Activated naive CD8-positive, alpha-beta T cell treated with anti-CD3 and anti-CD28 coated beads, Interleukin-2, amount 50 U/mL, for 24 hours (primary cell): ENCODE measurements around the gene HSPB8.

Source experiments
- ATAC-seq: fragments of 150-1000 bp; cut with Tn5 transposase; one replicate; pipeline ENCODE4 v1.10.0; 2021
- DNase-seq: peaks from one replicate; pipeline ENCODE4 v3.0.0; 2021
- H3K27ac Mint-ChIP-seq: one replicate; pipeline ENCODE4 v1.8.0; 2021; ENCODE audit warnings: mild to moderate bottlenecking, mixed read lengths
- H3K27me3 Mint-ChIP-seq: one replicate; pipeline ENCODE4 v1.8.0; 2021; ENCODE audit warnings: mixed read lengths
- H3K36me3 Mint-ChIP-seq: one replicate; pipeline ENCODE4 v1.8.0; 2021; ENCODE audit warnings: low read depth, mixed read lengths
- H3K4me1 Mint-ChIP-seq: one replicate; pipeline ENCODE4 v1.8.0; 2021; ENCODE audit warnings: mixed read lengths
- H3K4me3 Mint-ChIP-seq: one replicate; pipeline ENCODE4 v1.8.0; 2021; ENCODE audit warnings: mild to moderate bottlenecking, moderate library complexity, mixed read lengths
- H3K9me3 Mint-ChIP-seq: one replicate; pipeline ENCODE4 v1.8.0; 2021; ENCODE audit warnings: mixed read lengths

HSPB8 gene

DNA sequence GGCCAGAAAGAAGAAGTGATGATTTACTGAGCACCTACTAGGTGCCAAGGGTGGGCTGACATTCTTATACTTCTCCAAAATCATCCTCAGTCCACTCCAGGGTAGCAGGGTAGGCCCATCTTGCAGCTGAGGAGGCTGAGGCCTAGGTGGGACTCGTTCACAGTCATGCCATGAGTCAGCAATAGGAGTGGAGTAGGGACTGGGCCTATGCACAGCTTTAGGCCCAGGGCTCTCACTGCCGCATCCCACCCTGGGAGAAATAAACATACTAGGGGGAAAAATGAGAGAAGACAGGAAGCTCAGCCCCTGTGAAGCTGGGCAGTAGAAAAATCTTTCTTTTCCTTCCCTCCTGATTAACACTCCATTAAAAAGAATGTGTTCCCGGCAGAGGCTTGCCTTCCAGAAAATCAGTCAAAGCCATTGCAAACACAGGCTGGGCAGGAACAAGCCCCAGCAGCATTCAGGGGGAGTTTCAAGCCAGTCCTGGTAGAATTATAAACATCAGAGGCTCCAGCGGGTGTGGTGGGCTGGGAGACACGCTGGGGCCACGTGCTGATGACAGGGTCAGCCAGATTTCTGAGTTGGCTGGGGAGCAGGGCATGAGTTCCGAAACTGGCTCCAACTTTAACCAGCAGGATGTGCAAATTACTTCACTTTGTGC lies 1.8 kb downstream of the HSPB8 start:
- Mint-ChIP-seq H3K4me1 (no peaks in the 10 kb centered on the region), H3K27me3 (peaks cover 7% of the 10 kb centered on the region), H3K9me3 (no peaks in the 10 kb centered on the region), H3K4me3 (no peak overlapping the region), H3K36me3 (no peaks in the 10 kb centered on the region), H3K27ac (no peak overlapping the region)
- DNase-seq (no peak), ATAC-seq (no peak)

DNA sequence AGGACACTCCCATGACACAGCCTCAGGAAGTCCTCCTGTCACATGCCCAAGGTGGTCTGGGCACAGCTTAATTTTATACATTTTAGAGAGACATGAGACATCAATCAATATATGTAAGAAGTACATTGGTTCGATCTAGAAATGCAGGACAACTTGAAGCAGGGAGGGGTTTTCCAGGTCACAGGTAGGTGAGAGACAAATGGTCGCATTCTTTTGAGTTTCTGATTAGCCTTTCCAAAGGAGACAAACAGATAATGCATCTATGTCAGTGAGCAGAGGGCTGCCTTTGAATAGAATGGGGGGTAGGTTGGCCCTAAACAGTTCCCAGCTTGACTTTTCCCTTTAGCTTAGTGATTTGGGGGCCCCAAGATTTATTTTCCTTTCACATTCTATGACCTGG lies 2.5 kb downstream of the HSPB8 start:
- Mint-ChIP-seq H3K36me3 (no peaks in the 10 kb centered on the region), H3K27ac (no peak overlapping the region), H3K4me1 (no peaks in the 10 kb centered on the region), H3K4me3 (no peak overlapping the region), H3K9me3 (no peaks in the 10 kb centered on the region), H3K27me3 (peaks cover 7% of the 10 kb centered on the region)
- ATAC-seq (no peak), DNase-seq (no peak)

DNA sequence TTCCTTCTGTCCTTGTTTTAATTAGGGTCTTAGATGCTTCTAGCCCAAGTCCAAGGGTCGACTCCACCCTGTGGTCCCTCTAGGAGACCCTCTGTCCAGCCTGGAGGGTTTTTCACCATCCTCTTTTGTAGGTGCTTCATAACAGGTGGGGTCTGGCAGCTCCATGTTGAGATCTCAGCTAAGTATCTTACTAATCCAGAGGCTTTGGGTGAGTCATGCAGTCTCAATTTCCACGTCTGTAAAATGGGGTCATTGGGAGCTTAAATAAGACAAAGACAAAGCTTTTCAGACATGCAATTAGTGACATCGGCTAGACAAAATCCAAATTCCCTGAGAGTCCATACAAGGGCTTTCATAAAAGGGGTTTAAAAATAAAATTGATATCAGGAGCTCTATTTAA lies 3.2 kb downstream of the HSPB8 start:
- DNase-seq = no peak
- H3K4me3 Mint-ChIP-seq = no peak overlapping the region
- H3K4me1 Mint-ChIP-seq = no peaks in the 10 kb centered on the region
- ATAC-seq = no peak
- no peak overlapping the region for H3K27ac Mint-ChIP-seq
- H3K27me3 Mint-ChIP-seq = peaks cover 7% of the 10 kb centered on the region
- H3K36me3 Mint-ChIP-seq = no peaks in the 10 kb centered on the region
- H3K9me3 Mint-ChIP-seq = no peaks in the 10 kb centered on the region

DNA sequence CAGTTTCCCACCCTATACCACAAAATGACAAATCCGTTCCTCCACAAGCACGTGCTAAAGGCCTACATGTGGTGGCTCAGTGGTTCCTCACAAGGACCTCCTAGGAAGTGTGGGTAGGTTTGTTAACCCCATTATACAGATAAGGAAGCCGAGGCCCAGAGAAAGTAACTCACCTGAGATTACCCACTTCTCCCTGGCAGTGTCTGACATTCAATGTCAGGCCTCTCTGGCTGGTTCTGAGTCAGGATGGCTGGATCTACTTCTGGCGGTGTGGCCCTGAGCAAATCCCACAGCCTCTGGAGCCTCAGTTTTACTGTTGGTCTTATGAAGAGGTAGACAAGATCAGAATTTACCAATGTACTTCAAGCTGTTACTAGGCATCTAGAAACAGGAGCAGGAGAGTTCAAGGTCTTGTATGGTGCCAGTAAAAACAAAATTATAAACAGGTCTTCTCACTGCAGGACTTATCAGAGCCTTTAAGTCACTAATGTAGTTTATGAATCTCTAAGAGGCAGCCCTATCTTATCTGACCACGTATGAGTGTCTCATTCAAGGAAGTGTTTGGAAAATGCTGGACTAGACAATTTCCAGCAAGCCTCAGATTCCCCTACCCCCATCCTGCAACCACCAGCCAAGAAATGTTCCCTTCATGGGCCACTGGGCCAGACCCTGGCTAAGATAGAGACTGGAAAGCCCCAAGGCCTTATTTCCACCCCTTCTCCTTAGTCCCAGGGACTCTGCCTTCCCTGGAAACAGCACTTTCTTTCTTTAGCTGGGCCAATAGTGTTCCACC lies 4.2 kb downstream of the HSPB8 start:
- peaks cover 5% of the 10 kb centered on the region for H3K27me3 Mint-ChIP-seq
- no peaks in the 10 kb centered on the region for H3K9me3 Mint-ChIP-seq
- DNase-seq = no peak
- H3K27ac Mint-ChIP-seq = no peak overlapping the region
- no peaks in the 10 kb centered on the region for H3K36me3 Mint-ChIP-seq
- H3K4me1 Mint-ChIP-seq = no peaks in the 10 kb centered on the region
- no peak overlapping the region for H3K4me3 Mint-ChIP-seq
- no peak for ATAC-seq

DNA sequence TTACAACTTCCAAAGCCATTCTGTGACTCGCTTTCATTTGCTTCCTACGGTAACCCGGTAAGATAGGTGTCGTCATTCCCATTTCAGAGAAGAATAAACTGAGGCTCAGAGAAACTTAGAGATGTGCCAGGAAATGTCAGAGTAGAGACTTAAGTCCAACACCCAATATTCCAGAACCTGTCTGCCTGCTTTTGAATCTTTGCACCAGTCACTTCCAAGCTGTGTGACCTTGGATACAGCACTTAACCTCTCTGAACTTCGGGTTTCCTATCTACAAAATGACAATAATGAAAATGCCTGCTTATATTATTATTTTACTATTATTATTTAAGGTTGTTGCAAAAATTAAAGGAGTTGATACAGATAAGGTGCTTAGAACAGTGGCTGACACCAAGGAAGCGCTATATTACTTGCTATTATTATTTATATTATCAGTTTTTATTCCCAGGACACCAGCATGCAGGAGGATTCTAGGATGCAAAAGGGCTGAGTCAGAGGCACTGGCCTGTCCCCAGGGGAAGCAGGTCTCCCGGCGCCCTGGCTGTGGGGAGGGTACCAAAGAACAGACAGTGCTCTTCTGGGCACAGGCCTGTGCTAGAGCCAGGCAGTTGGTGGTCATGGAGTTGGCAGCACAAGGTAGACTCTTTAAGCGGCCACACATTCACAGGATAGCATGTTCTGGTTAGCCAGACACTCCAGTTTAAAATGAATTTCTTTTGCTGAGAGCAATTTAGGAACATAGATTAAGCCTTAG lies 5.4 kb downstream of the HSPB8 start:
- ATAC-seq (no peak), DNase-seq (no peak)
- no peaks in the 10 kb centered on the region for H3K9me3 Mint-ChIP-seq
- no peaks in the 10 kb centered on the region for H3K36me3 Mint-ChIP-seq
- H3K4me1 Mint-ChIP-seq = no peaks in the 10 kb centered on the region
- H3K27ac Mint-ChIP-seq = no peak overlapping the region
- peaks cover 4% of the 10 kb centered on the region for H3K27me3 Mint-ChIP-seq
- no peak overlapping the region for H3K4me3 Mint-ChIP-seq

DNA sequence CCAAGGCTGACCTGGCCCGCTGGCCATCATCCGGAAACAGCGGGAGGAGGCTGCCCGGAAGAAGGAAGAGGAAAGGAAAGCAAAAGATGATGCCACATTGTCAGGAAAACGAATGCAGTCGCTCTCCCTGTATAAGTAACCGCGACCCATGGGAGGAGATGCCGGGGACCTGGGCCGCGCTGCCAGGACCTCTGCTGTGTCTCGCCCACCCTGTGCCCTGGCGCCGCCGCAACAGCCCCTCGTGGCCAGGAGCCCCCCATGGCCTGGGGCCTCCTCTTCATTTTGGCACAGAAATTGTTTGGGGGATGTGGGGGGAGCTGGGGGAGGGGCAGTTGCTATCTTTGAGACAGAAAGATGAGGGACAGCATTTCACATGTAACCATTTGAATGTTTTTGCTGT lies 16.5 kb downstream of the HSPB8 start:
- Mint-ChIP-seq H3K9me3 (peaks cover 5% of the 10 kb centered on the region), H3K4me3 (no peak overlapping the region), H3K36me3 (no peaks in the 10 kb centered on the region), H3K4me1 (no peaks in the 10 kb centered on the region), H3K27me3 (no peaks in the 10 kb centered on the region), H3K27ac (no peak overlapping the region)
- ATAC-seq (no peak), DNase-seq (no peak)

DNA sequence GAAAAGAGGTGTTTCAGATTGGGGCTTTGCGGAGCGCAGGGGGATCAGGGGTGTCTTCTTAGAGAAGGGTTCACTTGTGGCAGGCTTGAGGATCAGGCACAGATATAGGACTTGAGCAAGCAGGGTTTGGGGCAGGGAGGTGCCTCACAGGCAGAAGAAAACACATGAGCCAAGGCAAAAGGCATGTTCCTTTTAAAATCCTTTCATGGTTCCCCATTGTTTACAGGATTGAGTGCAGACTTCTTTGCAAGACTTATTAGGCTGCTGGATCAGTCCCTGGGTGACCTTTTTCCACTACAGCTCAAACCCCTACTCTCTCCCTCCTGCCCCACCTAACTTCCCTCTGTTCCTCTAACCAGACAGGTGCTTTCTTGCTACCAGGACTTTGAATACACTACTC lies 19.7 kb downstream of the HSPB8 start:
- Mint-ChIP-seq H3K27me3 (no peaks in the 10 kb centered on the region), H3K4me3 (no peak overlapping the region), H3K9me3 (peaks cover 5% of the 10 kb centered on the region), H3K27ac (no peak overlapping the region), H3K4me1 (no peaks in the 10 kb centered on the region), H3K36me3 (no peaks in the 10 kb centered on the region)
- no peak for ATAC-seq
- no peak for DNase-seq

DNA sequence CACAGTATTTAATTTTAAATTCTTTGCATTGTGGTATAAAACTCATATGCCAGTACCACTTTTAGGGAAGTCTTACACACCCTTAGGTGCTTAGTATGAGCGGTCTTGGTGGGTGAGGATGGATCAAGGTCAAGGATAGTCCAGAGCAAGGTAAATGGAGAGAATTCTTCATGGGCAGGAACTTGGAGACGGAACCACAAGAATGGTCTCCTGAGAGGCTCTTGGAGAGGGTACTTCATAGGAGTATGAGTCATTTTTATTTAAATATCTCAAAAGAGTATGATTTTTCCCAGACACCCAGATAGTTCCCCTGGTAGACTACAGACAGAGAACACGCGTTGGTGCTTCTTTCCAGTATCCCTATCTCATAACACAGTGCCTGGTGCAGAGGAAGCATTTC lies 21.9 kb downstream of the HSPB8 start:
- ATAC-seq = no peak
- H3K27me3 Mint-ChIP-seq = no peaks in the 10 kb centered on the region
- no peaks in the 10 kb centered on the region for H3K4me1 Mint-ChIP-seq
- H3K27ac Mint-ChIP-seq = no peak overlapping the region
- no peak for DNase-seq
- no peaks in the 10 kb centered on the region for H3K36me3 Mint-ChIP-seq
- H3K4me3 Mint-ChIP-seq = no peak overlapping the region
- no peaks in the 10 kb centered on the region for H3K9me3 Mint-ChIP-seq

DNA sequence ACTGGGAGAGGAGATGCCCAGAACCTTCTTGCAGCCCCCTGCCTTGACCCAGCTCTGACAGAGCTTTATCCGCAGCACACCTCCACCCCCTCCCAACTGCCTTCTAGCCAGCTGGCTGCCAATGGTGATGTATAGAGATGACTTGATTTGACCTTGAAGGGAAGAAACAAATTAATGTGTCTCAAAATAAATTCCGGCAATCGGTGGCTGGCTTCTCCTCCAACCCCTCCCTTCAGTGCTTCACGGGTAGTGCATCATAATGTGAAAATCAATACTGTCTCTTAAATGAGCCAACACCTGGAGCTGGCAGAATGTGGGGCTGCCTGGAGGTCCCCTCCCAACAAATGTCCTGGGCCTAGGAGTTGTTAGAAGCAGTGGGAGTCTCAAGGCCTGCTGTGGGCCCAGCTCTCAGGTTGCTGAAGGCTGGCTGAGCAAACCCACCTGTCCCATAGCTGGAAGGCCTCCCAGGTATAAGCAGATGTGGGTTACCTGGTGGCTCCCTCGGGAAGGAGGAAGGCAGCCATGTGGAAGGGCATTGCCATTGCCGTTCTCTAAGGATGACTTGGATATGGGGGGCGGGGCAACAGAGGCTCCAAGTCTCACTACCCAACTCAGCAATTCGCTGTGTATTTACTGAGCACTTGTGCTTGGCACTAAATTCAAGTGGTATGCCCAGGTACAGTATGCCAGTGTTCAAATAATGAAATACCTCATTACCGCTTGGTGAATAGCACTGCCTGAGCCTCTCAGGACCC lies 23.2 kb downstream of the HSPB8 start:
- H3K4me1 Mint-ChIP-seq = no peaks in the 10 kb centered on the region
- H3K27me3 Mint-ChIP-seq = no peaks in the 10 kb centered on the region
- no peak overlapping the region for H3K4me3 Mint-ChIP-seq
- ATAC-seq (no peak), DNase-seq (no peak)
- no peaks in the 10 kb centered on the region for H3K36me3 Mint-ChIP-seq
- H3K9me3 Mint-ChIP-seq = no peaks in the 10 kb centered on the region
- no peak overlapping the region for H3K27ac Mint-ChIP-seq

DNA sequence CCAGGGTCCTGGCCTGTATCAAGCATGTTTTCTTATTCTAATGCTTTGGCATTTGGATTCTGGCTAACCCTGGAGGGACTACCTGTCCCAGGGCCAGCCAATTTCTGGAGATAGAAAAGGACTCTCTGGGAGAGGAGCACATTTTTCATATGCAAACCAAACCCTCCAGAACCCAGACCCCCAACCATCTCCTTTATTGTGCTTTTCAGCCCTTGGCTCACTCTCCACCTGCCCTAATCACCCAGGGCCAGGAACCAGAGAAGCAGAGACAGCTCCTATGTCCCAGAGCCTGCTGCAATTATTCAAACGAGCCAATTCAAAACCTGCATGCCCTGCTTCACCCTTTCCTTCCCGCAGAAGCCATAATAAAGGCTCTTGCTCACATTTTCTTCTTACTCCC lies 23.8 kb downstream of the HSPB8 start:
- no peak for DNase-seq
- no peak overlapping the region for H3K4me3 Mint-ChIP-seq
- H3K9me3 Mint-ChIP-seq = no peaks in the 10 kb centered on the region
- ATAC-seq = no peak
- H3K27me3 Mint-ChIP-seq = no peaks in the 10 kb centered on the region
- no peak overlapping the region for H3K27ac Mint-ChIP-seq
- no peaks in the 10 kb centered on the region for H3K36me3 Mint-ChIP-seq
- no peaks in the 10 kb centered on the region for H3K4me1 Mint-ChIP-seq

DNA sequence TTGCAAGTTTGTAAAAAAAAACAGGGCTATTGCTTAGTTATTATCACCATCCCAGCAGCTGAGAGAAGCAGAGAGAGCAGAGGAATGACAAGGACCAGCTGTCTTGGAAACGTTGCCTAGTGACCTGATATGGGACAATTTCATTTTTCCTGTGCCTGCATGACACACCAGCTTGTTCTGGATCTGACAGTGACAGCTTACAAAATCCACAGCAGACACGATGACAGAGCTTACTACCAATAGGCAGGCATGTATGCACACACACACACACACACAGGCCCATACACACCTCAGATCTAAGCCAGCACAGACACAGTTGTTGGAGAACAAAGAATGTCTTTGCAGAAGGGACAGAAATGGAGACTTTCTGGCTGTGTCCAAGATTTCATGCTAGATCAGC lies 25.4 kb downstream of the HSPB8 start:
- Mint-ChIP-seq H3K4me1 (no peaks in the 10 kb centered on the region), H3K9me3 (no peaks in the 10 kb centered on the region)
- ATAC-seq = no peak

DNA sequence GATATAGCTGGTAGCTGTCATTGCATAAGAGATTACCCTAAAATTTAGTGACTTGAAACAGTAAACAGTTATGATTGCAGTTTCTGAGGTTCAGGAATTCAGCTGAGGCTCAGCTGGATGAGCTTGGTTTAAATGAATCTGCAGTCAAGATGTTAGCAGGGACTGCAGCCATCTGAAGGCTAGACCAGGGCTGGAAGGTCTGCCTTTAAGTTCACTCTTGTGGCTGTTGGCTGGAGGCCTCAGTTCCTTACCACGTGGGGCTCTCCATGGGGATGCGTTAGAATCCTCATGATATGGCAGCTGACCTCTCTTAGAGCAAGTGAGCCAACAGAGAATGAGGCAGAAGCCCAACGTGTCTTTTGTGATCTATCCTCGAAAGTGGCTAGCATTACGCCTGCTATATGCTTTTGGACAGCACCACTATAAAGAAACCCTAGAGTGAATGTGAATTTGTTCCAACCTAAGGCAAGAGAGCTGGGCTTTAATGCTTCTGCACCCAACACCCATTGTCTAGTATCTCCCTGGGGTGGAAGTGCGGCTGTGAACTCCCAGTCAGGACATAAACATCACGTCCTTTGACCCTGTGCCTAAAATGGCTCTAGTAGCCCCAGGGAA lies 26.0 kb downstream of the HSPB8 start:
- Mint-ChIP-seq H3K4me3 (no peak overlapping the region), H3K9me3 (no peaks in the 10 kb centered on the region), H3K27ac (no peak overlapping the region), H3K36me3 (no peaks in the 10 kb centered on the region), H3K27me3 (peaks cover 4% of the 10 kb centered on the region), H3K4me1 (no peaks in the 10 kb centered on the region)
- DNase-seq (no peak), ATAC-seq (no peak)

More for the DNA sequence above, 25.4 kb downstream of the HSPB8 start:
- no peak overlapping the region for H3K27ac Mint-ChIP-seq
- no peak overlapping the region for H3K4me3 Mint-ChIP-seq
- no peak for DNase-seq
- no peaks in the 10 kb centered on the region for H3K36me3 Mint-ChIP-seq
- H3K27me3 Mint-ChIP-seq = peaks cover 2% of the 10 kb centered on the region

DNA sequence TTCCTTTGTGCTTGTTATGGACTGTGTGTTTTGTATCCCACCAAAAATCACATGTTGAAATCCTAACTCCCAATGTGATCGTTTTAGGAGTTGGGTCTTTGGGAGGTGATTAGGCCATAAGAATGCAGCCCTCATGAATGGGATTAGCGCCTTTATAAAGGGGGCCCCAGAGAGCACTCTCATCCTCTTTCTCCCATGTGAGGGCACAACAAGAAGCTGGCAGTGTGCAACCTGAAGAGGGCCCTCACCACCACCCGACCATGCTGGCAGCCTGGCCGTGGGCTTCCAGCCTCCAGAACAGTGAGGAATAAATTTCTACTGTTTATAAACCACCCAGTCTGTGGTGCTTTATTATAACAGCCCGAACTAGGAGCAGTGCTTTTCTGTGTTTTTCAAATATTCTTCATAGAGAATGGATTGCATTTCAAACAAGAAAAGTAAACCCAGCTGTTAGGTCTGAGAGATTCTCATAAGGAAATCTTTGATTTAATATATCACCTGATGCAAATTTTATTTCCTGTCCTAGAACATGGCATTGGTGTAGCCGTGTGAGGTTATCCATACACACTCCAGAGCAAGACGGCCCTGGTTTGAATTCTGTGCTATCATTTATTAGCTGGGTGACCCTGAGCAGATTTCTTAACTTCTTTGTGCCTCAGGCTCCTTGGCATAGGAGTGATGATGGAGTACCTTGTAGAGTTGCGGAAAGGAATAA lies 27.8 kb downstream of the HSPB8 start:
- Mint-ChIP-seq H3K4me1 (no peaks in the 10 kb centered on the region), H3K36me3 (no peaks in the 10 kb centered on the region), H3K4me3 (no peak overlapping the region), H3K27ac (no peak overlapping the region), H3K9me3 (no peaks in the 10 kb centered on the region), H3K27me3 (peaks cover 4% of the 10 kb centered on the region)
- DNase-seq = no peak
- ATAC-seq = no peak
